Muscle of arm (tissue), 14 donors: ENCODE data around the gene GPX6. TPM values are rescaled to one million over a fixed set of nuclear protein-coding genes. Genes with fewer than 3 reads are reported as not detected.
"Not testable (repeated sequence)": the region's sequence is repeated elsewhere in the genome, so short reads cannot be mapped to it uniquely, and the experiment has no call there.

ENCODE experiments used
- DNase-seq: peaks from one replicate; pipeline ENCODE4 v3.0.0-alpha.2; 2013
- long read RNA-seq, 11 donors: transcript quantifications; one replicate each; lab custom pipeline, GENCODE V29; 2026
- polyA plus RNA-seq, 12 donors: library from polyadenylated mRNA; unstranded; fragments of 120-200 nt; gene quantifications; one replicate each; pipeline ENCODE4 v1.2.1, GENCODE V29; 2013; ENCODE audit not compliant: insufficient read length in 12 of 12

GPX6 gene
- polyA plus RNA-seq, result under 1 TPM in 1 of 12 donors, not detected in 11; 0.32 TPM
- long read RNA-seq, donor 1, result 0 reads
- long read RNA-seq, donor 2, result 0 reads
- long read RNA-seq, donor 3, result 0 reads
- long read RNA-seq, donor 4, result 0 reads
- long read RNA-seq, donor 5, result 0 reads
- long read RNA-seq, donor 6, result 0 reads
- long read RNA-seq, donor 7, result 0 reads
- long read RNA-seq, donor 8, result 0 reads
- long read RNA-seq, donor 9, result 0 reads
- long read RNA-seq, donor 10, result 0 reads
- long read RNA-seq, donor 11, result 0 reads

GRCh38 chr6:28515676-28516075, at the start of gene GPX6:
GPX6 (minus strand) TSS chr6:28515793; CDS start chr6:28515743, 50 bp downstream.
- no peak for DNase-seq

- DNase-seq, result no peak
These were observed 48.0 kb upstream of the GPX6 start for GRCh38 chr6:28563430-28564095.

GRCh38 chr6:28558629-28559028, 43.0 kb upstream of the GPX6 start:
- DNase-seq, result no peak

- DNase-seq, result no peak
These were observed 39.5 kb upstream of the GPX6 start for GRCh38 chr6:28555136-28555535.

DNA sequence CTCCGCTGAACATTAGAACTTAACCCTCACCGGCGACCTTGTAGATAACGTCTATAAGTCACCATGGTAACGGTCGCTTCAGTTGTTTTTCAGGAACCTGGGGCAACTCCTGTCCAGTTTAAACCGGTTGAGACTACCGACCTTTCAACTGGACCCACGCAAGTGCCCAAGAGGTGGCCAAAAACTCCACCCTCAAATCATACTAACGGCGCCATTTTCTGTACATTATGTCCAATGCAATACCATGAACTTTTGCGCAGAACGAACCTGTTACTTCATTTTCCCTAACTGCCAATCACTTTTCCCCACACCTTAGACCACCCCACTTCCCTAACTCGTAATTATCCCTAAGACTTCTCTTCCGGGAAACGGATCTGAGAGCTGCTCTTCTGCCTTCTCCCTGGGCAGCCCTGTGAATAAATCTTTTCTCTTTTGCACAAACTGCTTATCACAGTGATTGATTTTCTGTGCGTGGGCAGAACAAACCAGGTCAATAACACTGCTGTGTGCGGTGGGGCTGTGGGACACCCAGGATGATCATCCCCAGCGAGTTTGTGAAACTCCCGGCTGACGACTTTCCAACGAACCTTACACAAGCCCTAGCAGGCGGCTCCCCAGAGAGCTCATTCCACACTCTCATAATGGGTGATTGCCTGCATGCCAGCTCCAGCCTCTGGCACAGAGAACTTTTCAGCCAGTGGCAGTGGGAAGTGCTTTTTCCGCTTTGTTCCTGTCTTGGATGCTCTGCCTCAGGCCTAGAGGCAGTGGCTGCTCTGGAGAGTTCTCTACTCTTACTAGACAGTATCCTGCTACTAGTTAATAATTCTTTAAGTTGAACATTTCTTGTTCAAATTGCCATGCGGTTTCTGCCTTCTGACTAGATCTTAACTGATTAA, 38.6 kb upstream of the GPX6 start:
- no peak for DNase-seq

GRCh38 chr6:28553384-28553985, 37.9 kb upstream of the GPX6 start:
- no peak for DNase-seq

DNA sequence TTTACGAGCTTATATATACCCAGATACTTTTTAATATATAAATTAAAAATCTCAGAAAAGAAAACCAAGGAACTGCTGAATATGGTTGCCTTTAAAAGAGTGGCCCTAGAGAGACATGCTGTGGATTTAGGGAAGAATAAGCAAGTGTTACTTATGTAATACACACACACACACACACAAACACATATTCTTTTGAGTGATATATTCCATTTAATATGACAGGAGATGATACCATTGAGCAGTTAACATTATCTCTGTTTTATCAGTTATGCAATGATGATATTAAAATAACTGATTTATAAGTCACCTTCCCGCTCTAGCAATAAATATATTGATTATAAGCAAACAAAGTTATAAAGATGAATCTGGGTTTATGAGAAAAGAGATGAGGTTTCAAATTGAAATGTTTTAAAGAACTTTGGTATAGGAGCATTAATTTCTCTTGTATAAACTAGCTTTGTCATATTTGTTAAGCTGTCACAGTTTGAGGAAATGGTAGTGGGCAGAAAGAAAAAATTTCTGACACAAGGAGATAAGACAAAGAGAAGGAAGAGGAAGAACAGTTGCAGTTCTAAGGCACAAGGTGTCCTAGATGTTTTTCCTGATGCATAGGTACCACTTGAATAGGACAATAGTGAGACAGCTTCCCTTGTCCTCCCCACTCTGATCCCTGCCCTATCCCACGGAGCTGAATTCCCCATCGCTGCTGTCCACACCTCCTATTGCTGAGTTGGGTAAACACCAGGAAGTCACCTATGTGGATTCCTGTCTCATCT, 36.5 kb upstream of the GPX6 start:
- DNase-seq, result no peak

DNA sequence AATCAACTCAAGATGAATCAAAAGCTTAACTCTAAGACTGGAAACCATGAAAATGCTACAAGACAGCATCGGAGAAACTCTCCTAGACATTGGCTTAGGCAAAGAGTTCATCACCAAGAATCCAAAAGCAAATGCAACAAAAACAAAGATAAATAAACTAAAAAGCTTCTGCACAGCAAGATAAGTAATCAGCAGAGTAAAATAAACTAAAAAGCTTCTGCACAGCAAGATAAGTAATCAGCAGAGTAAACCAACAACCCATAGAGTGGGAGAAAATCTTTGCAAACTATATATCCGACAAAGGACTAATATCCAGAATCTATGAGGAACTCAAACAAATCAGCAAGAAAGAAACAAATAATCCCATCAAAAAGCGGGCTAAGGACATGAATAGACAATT, 31.4 kb upstream of the GPX6 start:
- DNase-seq, result not testable (repeated sequence)

GRCh38 chr6:28545955-28546354, 30.4 kb upstream of the GPX6 start:
- DNase-seq, result no peak

GRCh38 chr6:28543651-28544610, 28.3 kb upstream of the GPX6 start:
- DNase-seq, result peak; percentile 36

GRCh38 chr6:28542440-28543296, 27.1 kb upstream of the GPX6 start:
- peak; percentile 72 for DNase-seq

DNA sequence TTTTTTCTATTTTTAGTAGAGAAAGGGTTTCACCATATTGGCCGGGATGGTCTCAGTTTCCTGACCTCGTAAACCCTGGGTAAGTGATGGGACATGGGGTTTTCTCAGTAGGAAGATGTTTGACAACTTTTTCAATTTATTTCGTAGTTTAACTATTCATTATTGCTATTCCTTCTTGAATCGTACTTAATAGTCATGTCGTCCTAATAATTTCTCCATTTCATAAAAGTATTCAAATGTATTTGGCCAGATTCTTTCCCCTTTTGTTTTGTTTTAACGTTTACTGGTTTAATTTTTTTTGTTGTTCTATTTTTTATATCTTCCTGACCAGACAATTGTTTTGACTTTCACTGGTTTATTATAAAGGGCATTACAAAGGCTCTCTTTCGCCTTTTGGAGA, 26.4 kb upstream of the GPX6 start:
- DNase-seq, result no peak

DNA sequence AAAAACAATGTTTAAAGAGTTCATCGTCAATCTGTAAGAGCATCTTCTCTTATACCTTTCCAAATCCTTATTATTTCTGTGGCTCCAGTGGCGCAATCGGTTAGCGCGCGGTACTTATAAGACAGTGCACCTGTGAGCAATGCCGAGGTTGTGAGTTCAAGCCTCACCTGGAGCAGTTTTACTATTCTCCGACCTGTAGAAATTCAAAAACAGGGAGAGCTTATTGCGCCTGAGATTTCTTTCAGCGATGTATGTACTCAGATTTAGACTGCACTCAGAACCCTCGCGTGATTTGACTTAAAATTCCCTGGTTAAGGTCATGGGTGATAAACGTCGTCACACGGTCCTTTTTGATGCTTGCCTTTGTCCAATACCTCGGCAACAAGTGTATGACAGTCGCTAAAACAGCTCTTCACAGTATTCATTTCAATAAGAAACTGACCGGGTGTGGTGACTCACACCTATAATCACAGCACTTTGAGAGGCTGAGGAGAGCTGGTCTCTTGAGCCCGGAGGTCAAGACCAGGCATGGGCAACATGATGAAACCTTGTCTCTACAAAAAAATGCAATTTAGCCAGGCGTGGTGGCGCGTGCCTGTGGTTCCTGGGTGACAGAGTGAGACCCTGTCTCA, 22.0 kb upstream of the GPX6 start:
- no peak for DNase-seq

DNA sequence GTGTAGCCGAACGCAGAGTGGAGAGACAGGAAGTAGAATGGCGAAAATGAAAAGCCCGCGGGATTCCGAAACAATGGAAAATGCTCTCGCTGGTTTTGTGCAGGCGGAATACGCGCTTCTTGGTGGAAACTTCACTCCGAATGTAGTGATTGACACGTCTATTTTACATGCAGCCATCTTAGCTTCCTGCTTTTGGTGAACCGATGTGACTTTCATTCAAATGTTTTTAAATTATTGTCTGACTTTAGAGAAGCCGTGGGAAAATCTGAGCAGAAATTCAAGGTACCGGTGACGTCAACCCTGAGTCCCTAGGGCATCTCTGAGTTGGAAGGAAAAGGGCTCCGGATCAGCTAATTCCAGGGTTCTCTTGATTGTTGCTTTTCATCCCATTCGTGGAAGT, 21.5 kb upstream of the GPX6 start:
- DNase-seq, result peak; percentile 16

- no peak for DNase-seq
These were observed 19.3 kb upstream of the GPX6 start for GRCh38 chr6:28534875-28535274.

GRCh38 chr6:28534306-28534705, 18.7 kb upstream of the GPX6 start:
- DNase-seq, result no peak

- no peak for DNase-seq
These were observed 16.0 kb upstream of the GPX6 start for GRCh38 chr6:28531479-28532128.

GRCh38 chr6:28530777-28531176, 15.2 kb upstream of the GPX6 start:
- no peak for DNase-seq
